ENCODE data around the gene MUS81. TPM values are rescaled to one million over a fixed set of nuclear protein-coding genes. Genes with fewer than 3 reads are reported as not detected.

The MUS81 gene
- total RNA-seq, 2 donors from 2014 or later = 51.8 to 62.8 TPM

- Histone ChIP-seq H3K9me3 (no peaks in the 10 kb centered on the region), H3K27me3 (replicated peaks; ENCODE audit: insufficient read depth) (no peaks in the 10 kb centered on the region), H3K4me3 (no peak overlapping the region), H3K27ac (no peak overlapping the region), H3K36me3 (peaks cover 54% of the 10 kb centered on the region), H3K4me1 (ENCODE audit: control insufficient read depth in 1 of 2, low read depth in 2 of 2) (peaks cover 13 to 24% of the 10 kb centered on the region in 2 donors)
- TF ChIP-seq CTCF (IDR thresholded peaks at IDR 0.05) = no peak
- ATAC-seq (ENCODE audit: insufficient number of reproducible peaks, low FRiP score, low read depth) (no peak), DNase-seq (ENCODE audit: low spot score) (no peak)
Measured at GRCh38 chr11:65852508-65853245, 7.6 kb upstream of the MUS81 start.

- peaks cover 54% of the 10 kb centered on the region for H3K36me3 ChIP-seq
- H3K4me3 ChIP-seq = no peak overlapping the region
- DNase-seq (ENCODE audit: low spot score) (no peak), ATAC-seq (ENCODE audit: insufficient number of reproducible peaks, low FRiP score, low read depth) (no peak)
- no peaks in the 10 kb centered on the region for H3K27me3 ChIP-seq (replicated peaks; ENCODE audit: insufficient read depth)
- no peak overlapping the region for H3K27ac ChIP-seq
- H3K4me1 ChIP-seq (ENCODE audit: control insufficient read depth in 1 of 2, low read depth in 2 of 2) = peaks cover 13 to 24% of the 10 kb centered on the region in 2 donors
- H3K9me3 ChIP-seq = no peaks in the 10 kb centered on the region
- TF ChIP-seq CTCF (IDR thresholded peaks at IDR 0.05) = no peak
Measured at GRCh38 chr11:65853246-65853979, 6.8 kb upstream of the MUS81 start.

- Histone ChIP-seq H3K9me3 (no peaks in the 10 kb centered on the region), H3K4me3 (no peak overlapping the region), H3K4me1 (ENCODE audit: control insufficient read depth in 1 of 2, low read depth in 2 of 2) (peaks cover 13 to 24% of the 10 kb centered on the region in 2 donors), H3K27ac (no peak overlapping the region), H3K36me3 (peaks cover 54% of the 10 kb centered on the region), H3K27me3 (replicated peaks; ENCODE audit: insufficient read depth) (no peaks in the 10 kb centered on the region)
- DNase-seq (ENCODE audit: low spot score) (no peak), ATAC-seq (ENCODE audit: insufficient number of reproducible peaks, low FRiP score, low read depth) (no peak)
- no peak for TF ChIP-seq CTCF (IDR thresholded peaks at IDR 0.05)
Measured at GRCh38 chr11:65854161-65854592, 6.1 kb upstream of the MUS81 start.

- Histone ChIP-seq H3K4me3 (no peak overlapping the region), H3K9me3 (no peaks in the 10 kb centered on the region), H3K27me3 (replicated peaks; ENCODE audit: insufficient read depth) (no peaks in the 10 kb centered on the region), H3K36me3 (peaks cover 54% of the 10 kb centered on the region), H3K27ac (no peak overlapping the region), H3K4me1 (ENCODE audit: control insufficient read depth in 1 of 2, low read depth in 2 of 2) (peaks cover 13 to 24% of the 10 kb centered on the region in 2 donors)
- DNase-seq (ENCODE audit: low spot score) = no peak
- TF ChIP-seq CTCF (IDR thresholded peaks at IDR 0.05) = no peak
- no peak for ATAC-seq (ENCODE audit: insufficient number of reproducible peaks, low FRiP score, low read depth)
Measured at GRCh38 chr11:65854852-65855837, 5.1 kb upstream of the MUS81 start.
